Activated gamma-delta T cell treated with Interleukin-2 at 50 U/mL for 16 hours (primary cell): ENCODE results near the gene ZFP90.
"Not testable (repeated sequence)": the region's sequence is repeated elsewhere in the genome, so short reads cannot be mapped to it uniquely, and the experiment has no call there.

ENCODE experiments used
- DNase-seq: peaks from one replicate; pipeline ENCODE4 v3.0.0-alpha.2; 2020

Gene ZFP90

DNA sequence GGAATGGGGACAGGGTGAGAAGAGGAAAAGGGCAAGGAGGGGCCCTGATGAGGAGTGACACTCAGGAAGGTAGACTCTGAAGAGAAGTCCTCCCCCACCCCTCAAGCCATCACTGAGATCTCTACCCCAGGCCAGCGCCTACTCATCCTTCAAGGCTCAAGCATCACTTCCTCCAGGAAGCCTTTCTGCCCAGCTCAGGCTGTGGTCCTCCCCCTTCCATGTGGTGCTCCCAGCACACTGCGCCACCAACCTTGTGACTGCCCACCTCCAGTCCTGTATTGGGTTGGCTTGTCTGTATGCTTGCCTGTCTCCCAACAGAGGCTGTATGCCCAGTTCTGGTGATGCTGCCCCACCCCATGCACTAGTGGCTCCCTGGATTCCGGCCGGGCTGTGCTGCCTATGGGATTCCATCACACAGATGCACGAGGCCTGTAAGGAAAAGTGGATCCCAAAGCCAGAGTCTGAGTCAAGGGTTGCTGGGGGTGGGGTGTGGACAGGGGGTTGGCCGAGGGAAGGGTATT is 19.8 kb upstream of the ZFP90 start:
- DNase-seq = no peak

DNA sequence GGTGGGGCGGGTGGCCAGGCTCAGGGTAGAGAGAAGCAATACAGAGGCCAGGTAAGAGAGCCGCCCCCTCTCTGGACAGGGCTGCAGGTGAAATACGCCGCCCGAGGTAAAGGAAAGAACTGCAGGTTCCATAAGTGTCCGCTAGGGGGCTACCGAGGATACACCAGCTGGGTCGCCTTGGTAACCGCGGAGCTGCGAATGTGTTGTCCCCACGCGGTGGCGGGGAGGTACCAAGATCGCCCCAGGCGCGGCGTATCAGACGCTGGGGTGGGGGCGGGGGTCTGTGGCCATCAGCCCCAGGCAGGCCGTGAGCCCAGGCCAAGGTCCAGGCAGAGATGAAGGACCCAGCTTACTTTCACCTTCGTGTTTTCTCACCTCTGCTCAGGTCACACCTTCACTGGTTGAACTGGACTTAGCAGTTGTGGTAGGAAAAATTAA is 18.4 kb upstream of the ZFP90 start:
- peak; percentile 86 for DNase-seq

DNA sequence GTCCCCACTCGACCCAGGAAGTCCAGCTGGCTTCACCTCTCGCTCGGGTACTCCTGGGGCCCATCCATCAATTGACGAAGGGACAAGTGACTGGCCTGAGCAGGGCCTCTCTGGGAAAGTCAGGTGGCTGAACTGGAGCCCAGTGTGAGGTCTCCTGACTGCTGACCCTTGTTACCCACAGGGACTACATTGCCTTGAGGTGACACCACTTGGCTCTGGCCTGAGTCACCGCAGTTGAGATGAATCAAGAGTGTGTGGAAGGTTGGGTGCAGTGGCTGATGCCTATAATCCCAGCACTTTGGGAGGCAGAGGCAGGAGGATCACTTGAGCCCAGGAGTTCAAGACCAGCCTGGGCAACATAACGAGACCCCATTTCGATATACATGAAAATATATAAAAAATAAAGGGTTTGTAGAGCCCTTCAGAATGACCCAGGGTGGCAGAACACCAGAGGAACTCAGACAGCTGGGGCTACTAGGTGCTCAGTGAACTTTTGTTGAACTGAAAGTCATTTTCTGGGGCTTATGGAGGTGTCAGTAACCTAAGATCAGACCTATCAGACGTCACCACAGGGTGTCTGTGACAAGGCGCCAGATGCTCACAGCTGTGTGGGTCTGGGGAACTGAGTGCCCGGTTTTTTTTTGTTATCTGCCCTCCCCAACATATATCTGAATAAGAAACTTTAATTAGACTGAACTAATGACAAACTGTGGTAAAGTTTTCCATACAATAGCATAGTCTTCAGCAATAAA is 14.8 kb upstream of the ZFP90 start:
- no peak for DNase-seq

DNA sequence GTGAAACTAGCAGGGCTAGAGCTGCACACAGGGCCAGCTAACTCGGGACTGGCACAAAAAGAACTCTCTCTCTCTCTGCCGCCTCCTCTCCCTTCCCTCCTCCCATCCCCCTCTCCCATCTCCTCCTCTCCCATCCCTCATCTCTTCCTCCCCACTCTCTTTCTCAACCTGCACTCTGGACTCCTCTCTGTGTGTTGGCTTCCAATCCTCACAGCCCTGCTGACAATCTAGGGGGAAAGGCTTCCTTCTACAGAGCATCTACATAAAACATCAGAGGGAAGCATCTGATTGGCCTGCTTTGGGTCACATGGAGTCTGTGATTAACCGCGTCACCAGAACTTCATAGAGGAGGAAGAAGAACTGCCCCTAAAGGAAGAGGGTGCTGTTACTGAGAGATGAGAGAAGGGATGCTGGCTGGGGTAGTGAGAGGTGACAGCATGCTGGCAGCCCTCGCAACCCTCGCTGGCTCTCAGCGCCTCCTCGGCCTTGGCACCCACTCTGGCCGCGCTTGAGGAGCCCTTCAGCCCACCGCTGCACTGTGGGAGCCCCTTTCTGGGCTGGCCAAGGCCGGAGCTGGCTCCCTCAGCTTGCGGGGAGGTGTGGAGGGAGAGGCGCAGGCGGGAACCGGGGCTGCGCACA is 12.8 kb upstream of the ZFP90 start:
- DNase-seq = no peak

DNA sequence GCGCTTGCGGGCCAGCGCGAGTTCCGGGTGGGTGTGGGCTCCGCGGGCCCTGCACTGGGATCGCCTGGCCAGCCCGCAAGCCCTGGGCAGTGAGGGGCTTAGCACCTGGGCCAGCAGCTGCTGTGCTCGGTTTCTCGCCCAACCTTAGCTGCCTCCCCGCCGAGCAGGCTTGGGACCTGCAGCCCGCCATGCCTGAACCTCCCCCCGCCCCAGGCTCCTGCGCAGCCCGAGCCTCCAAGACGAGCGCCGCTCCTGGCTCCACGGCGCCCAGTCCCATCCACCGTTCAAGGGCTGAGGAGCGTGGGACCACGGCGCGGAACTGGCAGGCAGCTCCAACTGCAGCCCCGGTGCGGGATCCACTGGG is 12.3 kb upstream of the ZFP90 start:
- DNase-seq = no peak

DNA sequence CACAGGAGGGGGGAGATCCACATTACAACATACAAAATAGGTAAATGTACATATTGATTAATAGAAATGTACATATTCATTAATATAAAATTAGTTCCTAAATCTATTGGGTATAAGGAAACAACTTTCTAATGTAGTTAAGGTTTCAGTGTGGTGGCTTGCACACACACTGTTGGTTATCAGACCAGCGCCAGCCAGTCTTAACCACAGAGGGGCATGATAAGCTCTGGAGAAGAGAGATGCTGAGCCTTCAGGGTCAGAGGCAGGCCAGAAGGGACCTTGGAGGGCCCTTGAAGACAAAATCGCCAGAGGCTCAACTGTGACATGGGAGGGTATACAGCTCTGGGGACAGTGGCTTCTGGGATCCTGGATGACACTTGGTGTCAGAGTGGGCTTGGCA is 10.9 kb upstream of the ZFP90 start:
- no peak for DNase-seq

DNA sequence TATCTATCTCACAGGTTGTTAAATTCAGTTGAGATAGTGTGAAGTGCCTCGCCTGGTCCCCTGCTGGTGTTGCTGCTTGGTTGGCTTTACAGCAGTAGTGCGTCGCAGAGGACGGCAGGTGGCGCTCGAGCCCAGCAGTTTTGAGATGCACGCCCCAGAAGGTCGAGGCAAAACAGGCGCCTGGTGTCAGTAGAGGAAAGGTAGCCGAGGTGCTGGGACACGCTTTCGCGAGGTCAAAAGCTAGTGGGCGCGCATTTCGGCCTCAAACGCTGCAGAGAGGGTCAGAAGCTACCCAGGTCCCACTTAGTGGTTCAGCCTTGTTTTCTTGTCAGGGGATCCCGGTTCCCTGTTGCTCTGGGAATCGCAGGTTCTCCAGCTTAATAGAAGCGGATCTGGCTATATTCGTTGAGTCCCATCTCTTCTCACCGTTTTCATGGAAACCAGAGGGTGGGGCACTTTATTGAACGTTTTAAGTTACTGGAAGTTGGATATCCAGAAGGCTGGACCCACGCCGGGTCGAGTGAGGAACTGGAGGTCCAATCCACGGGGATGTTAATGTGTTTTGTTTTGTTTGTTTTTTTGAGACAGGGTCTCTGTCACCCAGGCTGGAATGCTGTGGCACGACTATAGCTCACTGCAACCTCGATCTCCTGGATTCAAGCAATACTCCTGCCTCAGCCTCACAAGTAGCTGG is 10.3 kb upstream of the ZFP90 start:
- DNase-seq = peak; percentile 91

DNA sequence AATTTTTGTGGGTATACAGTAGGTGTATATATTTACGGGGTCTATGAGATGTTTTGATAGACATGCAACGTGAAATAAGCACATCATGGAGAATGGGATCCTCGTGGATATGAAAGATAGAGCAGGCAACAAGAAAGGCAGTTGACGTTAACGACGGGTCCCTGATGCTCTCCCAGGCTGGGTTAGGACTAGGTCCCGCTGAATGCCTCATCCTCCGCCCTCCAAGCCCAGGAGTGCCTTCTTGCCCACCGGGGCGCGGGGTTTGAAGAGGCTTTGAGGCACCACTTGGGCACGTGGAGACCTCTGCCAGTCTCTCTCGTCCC is 9.5 kb upstream of the ZFP90 start:
- no peak for DNase-seq

DNA sequence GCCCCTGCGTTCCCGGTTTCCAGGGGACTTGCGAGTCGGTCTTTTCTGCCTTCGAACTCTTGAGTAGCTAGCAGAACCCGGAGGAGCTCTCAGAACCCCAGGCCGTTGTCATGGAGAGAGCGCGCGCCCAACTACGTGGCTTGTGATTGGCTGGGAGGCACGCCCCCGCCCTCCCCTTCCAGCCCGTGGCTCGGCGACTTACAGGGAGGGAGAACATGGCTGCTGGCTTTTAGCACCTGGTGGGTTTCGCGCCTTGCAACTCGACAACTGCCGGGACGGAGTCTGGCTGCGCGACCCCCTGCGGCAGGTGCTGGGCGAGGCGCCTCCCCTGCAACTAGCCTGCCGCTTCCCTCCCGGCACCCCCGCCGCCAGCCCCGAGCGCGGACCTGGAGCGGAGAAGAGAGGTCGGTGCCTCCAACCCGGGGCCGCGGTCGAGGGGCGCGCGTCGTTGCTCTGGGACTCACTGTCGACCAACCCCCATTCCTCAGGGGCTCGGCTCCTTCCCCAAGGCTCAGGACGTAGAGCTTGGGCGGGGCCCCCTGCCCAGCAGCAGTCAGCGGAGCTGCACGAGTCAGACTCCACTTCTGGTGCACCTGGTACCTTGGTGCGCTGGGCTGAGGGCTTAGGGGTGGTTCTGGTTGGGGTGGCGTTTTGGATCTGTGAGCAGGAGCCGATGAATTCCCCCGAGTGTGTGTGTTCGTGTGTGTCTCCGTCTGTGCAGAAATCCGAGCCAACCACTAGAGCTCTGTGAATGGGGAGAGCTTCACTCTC is 9.0 kb upstream of the ZFP90 start:
- DNase-seq = peak; percentile 84

DNA sequence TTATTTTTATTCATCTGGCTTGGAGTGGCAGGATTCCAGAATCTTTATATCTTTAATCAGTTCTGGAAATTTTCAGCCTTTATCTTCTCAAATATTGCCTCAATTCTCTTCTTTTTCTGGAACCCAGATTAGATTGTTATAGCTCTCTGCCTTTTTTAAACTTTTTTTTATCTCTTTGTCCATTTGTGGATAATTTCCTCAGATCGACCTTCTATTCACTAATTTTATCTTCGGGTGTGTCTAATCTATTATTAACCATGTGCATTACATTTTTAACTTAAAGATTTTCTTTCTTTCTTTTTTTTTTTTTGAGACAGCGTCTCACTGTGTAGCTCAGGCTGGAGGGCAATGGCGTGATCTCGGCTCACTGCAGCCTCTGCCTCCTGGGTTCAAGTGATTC is 5.2 kb upstream of the ZFP90 start:
- DNase-seq = no peak

DNA sequence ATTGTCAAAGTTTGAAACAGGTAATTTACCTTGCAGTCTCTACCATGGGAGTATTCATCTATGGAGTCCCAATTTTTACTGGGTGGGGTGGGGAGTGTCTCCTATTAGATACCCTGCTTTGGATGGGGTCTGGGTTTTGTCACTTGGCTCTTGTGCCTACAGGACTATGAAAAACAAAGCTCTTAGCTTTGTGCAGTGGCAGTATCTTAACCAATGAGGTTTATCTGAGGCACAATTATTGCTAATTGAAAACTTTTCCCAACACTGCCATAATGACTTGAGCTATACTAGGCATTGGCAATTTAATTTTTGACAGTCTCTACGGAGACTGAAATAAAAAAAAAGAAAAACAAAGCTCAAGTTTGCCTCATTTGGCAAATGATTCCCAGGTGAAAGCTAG is 3.8 kb upstream of the ZFP90 start:
- DNase-seq = no peak

DNA sequence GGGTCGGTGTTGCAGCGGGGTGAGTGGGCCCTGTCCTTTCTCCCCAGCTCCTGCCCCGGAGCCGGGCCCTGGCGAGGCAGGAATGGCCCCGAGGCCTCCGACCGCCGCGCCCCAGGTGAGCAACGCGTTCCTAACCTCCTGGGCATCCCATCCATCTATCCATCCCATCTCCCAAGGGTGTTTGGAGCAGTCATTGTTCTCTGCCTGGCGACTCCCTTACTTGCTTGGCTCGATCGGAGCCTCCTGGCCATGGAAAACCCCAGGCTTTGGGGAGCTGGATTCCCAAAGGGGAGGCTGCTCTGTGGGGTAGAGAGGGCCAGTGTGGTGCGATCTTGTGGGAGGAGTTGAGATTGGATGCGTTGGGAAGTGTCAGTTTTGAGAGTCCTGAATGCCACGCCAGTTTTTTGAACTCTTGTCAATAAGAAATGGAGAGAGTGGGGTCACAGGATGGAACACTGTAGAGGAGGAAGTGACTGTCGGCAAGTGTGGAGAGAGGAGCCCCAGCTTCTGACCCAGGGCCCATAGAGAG is 684 bp downstream of the ZFP90 start:
- peak; percentile 6 for DNase-seq

DNA sequence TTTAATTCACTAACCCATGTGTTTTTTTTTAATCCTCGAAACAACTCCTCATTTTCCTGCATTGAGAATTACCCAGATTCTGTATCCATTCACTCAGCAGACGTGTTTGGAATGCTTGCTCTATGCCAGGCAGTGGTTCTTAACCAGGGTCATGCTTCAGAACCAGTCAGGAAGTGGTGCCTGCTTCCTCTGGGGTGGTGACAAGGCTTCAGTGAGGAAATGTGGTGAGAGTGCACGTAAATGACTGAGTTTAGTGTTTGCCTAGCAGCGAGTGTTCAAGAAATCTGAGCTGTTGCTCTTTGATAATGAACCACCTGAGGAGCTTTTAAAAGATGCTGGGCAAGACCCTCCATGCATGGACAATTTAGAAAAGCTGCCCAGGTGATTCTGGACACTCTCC is 9.9 kb downstream of the ZFP90 start:
- DNase-seq = peak; percentile 40

DNA sequence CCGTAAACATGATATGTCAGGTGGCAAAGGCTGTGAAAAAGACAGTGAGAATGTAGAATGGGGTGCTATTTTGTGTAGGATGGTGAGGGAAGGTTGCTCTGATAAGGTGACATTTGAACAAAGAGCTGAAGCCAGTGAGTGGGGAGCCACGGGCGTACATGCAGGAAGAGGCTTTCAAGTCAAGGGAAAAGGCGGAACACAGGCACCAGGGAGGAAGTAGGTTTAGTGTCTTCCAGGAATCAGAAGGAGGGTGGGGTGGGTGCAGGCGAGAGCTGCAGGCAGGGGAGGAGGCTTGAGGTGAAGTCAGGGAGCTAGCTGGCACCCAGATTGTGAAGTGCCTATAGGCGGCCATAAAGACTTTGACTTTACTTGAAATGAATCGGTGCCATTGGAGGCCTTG is 14.1 kb downstream of the ZFP90 start:
- DNase-seq = no peak

DNA sequence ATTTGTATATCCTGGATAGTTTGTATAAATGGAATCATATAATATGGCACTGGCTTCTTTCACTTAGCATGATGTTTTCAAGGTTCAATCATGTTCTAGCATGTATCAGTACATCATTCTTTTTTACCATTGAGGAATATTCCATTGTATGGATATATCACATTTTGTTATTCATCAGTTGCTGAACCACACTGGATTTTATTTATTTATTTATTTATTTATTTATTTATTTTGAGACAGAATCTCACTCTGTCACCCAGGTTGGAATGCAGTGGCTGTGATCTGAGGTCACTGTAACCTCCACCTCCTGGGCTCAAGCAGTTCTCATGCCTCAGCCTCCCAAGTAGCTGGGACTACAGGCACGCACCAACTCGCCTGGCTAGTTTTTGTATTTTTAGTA is 21.2 kb downstream of the ZFP90 start:
- DNase-seq = not testable (repeated sequence)

DNA sequence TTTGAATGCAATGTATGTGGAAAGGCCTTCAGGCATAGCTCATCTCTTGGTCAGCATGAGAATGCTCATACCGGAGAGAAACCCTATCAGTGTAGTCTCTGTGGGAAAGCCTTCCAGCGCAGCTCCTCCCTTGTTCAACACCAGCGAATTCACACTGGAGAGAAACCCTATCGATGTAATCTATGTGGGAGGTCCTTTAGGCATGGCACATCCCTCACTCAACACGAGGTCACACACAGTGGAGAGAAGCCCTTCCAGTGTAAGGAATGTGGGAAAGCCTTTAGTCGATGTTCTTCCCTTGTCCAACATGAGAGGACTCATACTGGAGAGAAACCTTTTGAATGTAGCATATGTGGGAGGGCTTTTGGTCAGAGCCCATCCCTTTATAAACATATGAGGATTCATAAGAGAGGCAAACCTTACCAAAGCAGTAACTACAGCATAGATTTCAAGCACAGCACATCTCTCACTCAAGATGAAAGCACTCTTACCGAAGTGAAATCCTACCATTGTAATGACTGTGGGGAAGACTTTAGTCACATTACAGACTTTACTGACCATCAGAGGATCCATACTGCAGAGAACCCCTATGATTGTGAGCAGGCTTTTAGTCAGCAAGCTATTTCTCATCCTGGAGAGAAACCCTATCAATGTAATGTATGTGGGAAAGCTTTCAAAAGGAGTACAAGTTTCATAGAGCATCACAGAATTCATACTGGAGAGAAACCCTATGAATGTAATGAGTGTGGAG is 24.7 kb downstream of the ZFP90 start:
- no peak for DNase-seq

DNA sequence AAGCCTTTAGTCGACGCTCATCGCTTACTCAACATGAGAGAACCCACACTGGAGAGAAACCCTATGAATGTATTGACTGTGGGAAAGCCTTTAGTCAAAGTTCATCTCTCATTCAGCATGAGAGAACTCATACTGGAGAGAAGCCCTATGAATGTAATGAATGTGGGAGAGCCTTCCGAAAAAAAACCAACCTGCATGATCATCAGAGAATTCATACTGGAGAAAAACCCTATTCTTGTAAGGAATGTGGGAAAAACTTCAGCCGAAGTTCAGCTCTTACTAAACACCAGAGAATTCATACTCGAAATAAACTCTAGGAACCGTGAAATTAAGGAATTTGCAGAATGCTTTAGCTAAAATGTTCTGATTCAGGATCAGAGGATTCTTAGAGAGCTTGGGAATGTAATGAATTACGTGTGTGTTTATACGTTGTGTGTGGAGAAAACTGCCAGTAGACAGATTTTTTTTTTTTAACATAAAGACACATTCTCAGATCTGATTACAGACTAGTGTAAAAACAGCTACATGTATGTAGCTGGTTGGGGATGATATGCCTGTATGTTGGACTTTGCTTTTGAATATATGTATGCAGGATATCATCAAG is 25.4 kb downstream of the ZFP90 start:
- no peak for DNase-seq

DNA sequence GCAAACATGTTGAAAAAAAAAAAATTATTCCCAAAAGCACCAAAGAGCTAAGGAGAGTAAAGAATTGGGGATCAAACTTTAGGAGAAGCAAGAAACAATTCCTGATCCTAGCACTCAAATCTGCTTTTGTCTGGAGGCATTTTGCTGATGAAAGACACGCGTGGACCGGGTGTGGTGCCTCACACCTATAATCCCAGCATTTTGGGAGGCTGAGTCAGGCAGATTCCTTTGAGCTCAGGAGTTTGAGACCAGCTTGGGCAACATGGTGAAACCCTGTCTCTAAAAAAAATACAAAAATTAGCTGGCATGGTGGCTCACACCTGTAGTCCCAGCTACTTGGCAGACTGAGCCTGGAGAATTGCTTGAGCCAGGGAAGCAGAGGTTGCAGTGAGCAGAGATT is 35.4 kb downstream of the ZFP90 start:
- DNase-seq = no peak

DNA sequence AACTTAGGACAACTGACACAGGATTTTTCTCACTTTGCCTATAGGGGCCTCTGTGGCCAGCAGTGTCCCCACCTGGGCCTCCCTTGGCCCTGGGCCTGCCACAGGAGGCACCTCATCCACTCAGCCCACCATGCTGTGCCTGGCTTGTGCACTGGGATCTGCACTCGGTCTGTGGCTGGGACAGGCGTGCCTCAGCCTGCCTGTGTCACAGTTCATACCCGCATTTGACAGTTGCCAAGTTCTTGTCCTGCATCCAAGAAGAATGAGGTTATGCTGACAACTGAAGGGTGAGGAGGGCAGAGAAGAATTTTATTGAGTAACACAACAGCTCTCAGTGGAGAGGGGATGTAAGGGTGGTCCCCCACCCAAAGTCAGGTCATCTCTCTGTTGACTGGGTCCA is 36.0 kb downstream of the ZFP90 start:
- DNase-seq = no peak

DNA sequence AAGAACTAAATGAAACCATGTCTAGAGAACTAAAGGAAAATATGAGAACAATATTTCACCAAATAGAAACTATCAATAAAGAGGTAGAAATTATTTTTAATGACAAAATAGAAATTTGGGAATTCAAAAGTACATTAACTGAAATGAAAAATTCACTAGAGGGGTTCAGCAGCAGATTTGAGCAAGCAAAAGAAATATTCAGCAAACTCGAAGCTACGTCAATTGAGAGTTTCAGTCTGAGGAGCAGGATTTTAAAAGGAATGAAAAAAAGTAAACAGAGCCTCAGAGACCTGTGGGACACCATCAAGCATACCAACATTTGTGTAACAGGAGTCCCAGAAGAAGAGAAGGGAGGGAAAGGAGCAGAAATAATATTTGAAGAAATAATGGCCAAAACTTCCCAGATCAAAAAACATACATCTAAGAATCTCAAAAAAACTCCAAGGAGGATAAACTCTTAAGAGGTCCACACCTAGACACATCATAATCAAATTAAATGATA is 38.3 kb downstream of the ZFP90 start:
- no peak for DNase-seq

DNA sequence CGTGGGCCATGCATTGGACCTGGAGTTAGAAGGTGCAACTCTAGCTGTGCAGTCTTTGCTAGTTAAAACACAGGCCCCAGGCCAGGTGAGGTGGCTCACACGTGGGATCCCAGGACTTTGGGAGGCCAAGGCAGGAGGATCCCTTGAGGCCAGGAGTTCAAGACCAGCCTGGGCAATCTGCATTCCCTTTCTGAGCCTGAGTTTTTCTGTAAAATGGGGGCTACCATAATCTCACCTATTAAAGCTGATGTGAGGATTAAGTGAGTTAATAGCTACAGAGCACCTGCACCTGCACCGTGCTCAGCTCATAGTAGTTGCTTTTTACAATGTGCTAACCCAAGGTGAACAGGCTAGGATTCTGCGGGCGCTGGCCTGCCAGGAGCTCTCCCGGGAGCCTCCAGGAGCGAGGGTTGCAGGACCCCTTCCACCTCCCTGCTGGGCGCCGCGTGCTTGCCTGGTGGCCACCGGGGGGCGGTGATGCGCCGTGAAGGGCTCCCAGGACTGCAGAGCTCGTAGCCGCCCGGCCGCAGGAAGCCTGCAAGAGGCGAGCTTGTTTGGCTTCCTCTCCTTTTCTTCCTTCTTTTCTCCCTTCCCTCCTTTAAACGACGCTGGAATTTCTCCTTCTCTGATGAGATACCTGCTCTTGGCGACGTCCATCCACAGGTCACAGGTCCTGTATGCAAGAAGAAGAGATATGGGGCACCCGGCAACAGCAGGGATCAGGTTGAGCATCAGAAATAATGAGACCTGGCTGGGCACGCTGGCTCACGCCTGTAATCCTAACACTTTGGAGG is 51.3 kb downstream of the ZFP90 start:
- peak; percentile 47 for DNase-seq
